Measurements from ENCODE around the gene SLC34A1.

DNA sequence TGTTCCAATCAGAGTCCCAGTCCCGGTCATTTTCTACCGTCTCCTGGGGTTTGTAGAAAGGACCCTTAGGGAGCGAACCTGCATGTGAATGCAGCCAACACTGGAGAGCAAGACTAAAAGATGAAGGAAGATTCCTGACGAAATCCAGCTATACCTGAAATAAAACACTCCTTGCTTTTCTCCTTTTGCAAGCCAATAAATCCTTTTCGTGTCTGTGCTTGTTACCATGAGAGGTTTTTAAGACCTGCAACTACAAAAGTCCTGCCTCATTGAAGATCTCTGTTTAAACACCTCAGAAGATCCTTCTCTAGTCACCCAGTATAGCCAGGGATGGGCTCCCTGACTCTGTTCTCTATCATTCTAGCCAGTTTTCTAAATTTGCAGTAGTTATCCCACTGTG, 10.0 kb upstream of the SLC34A1 start:
- TF ChIP-seq, protein P1, sequence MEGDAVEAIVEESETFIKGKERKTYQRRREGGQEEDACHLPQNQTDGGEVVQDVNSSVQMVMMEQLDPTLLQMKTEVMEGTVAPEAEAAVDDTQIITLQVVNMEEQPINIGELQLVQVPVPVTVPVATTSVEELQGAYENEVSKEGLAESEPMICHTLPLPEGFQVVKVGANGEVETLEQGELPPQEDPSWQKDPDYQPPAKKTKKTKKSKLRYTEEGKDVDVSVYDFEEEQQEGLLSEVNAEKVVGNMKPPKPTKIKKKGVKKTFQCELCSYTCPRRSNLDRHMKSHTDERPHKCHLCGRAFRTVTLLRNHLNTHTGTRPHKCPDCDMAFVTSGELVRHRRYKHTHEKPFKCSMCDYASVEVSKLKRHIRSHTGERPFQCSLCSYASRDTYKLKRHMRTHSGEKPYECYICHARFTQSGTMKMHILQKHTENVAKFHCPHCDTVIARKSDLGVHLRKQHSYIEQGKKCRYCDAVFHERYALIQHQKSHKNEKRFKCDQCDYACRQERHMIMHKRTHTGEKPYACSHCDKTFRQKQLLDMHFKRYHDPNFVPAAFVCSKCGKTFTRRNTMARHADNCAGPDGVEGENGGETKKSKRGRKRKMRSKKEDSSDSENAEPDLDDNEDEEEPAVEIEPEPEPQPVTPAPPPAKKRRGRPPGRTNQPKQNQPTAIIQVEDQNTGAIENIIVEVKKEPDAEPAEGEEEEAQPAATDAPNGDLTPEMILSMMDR (IDR thresholded peaks at IDR 0.05; ENCODE audit: low read length): no peak
- TF ChIP-seq EZH2phosphoT487 (IDR thresholded peaks at IDR 0.05; ENCODE audit: low read length) (no peak), EZH2 (optimal IDR thresholded peaks at IDR 0.05; ENCODE audit: low read depth, low read length) (no peak)

Data from MM.1S (cell line).